GM19372 (cell line): ENCODE results near the gene RSAD1.

Experiments used
- ATAC-seq: cut with Tn5 transposase; IDR thresholded peaks from one replicate; pipeline ENCODE4 v1.9.1; 2021; ENCODE audit warnings: mild to moderate bottlenecking, low read depth, moderate library complexity; ENCODE audit not compliant: unreplicated experiment

The RSAD1 gene

GRCh38 chr17:50457621-50458020 lies 21.0 kb upstream of the RSAD1 start:
- ATAC-seq = no peak

- no peak for ATAC-seq
Measured at GRCh38 chr17:50458270-50458669, 20.4 kb upstream of the RSAD1 start.

DNA sequence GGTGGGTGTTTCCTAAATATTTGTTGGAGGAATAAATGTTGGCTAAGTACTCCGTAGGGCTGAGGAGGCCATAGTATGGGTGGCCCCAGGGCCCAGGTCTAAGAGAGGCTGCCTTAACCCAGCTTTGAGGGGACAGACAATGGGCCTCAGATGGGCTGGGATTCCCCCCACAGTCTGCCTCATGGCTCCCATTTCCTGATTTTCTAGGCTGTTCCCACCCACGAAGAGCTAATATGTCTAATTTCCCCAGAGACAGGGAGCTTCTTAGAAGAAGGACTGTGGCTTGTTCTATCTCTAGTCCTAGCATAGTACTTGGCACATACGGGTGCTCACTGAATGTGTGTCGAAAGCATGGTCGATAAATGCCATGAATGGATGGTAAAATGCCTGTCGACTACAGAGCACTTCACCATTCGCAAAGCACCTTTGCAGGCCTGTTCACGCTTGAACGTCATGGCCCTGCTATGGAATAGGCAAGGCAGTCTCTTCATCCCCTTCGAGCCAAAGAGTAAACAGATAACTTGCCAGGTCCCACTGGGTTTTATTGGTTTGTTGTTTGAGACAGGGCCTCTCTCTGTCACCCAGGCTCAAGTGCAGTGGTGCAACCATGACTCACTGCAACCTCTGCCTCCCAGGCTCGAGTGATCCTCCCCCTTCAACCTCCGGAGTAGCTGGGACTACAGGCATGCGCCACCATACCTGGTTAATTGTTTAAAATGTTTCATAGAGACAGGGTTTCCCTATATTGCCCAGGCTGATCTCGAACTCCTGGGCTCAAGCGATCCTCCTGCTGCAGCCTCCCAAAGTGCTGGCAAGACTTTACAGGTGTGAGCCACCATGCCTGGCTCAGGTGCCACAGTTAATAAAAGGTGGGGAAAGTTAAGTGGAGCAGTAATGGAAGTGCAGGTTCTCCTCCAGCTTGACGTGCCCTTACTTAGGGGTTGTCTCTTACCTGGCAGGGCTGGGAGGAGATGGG lies 19.7 kb upstream of the RSAD1 start:
- ATAC-seq = no peak

DNA sequence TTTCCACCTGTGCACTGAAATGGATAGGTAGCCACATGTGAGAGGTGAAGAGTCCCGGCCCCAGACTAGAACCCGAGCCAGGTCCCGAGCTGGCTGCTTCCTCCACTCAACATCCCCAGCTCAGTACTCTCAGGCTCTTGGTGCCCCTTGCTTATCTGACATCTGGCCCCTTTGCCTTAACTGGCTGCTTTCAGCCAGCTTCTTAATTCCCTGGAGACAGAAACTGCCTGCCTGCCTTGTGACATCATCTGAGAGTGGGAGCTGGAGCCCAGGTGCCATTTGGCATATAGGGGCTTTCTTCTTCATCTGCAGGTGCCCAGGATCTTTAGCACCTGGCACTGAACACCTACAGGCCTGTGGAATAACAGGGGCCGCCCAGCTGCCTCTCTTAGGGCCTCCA lies 18.9 kb upstream of the RSAD1 start:
- no peak for ATAC-seq

GRCh38 chr17:50460831-50461526 lies 17.7 kb upstream of the RSAD1 start:
- no peak for ATAC-seq

DNA sequence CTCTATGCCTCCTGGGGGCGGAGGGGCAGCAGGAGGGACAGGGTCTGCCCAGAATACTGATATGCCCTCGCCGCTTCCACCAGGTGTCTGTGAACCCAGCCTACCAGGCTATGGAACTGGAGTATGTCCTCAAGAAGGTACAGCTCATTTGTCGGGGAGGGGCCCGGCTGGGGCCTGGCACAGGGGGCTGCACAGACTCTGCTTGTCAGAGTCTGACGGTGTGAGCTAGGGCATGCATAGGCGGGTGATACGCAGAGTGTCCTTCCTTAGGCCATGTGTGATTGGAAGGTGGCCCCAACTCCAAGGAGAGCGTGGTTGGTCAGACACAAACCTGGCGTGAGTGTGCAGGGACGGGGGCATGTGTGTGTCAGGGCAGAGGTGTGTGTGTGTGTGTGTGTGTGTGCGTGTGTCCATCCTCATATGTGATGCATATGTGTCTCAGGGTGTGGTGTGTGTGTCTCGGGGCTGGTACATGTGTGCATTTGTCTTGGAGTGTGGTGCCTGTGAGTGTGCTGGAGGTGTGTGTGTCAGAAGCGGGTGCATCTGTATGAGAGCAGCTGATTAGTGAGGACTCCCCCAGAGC lies 17.0 kb upstream of the RSAD1 start:
- ATAC-seq = no peak

- no peak for ATAC-seq
Measured at GRCh38 chr17:50462446-50462845, 16.2 kb upstream of the RSAD1 start.

DNA sequence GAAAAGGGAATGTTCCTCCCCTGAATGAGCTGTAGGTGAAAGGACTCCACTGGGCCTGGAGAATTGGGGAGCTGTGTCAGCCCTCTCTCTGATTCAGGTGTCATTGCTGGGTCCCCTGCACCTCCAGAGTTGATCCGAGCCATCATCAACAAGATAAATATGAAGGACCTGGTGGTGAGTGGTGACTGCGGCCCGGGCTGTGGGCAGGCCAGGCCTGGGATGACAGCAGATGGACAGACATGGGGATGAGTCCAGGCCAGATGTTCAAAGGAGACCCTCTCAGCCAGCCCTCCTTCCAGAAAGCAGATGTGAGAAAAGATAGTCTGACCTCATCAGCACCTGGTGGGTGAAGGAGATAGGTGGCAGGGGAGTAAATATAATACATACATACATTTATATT lies 14.5 kb upstream of the RSAD1 start:
- ATAC-seq = no peak

DNA sequence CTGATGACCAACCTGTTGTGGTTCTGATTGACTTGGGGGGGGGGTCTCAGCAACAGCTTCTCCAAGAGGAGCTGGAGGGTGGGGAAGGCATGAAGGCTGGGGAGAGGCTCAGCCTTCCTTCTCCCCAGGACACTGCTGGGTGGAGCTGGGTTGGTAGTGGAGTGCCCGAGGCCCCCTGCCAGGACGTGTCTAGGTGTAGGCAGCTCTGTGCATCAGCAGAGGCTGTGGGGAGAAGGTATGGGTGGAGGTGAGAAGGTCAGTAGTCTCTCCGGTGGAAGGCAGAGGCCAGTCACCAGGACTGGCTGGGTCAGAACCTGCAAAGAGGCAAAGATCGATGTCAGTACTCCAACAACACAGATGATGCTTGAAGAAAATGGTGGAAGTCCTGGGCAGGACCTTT lies 13.9 kb upstream of the RSAD1 start:
- no peak for ATAC-seq

DNA sequence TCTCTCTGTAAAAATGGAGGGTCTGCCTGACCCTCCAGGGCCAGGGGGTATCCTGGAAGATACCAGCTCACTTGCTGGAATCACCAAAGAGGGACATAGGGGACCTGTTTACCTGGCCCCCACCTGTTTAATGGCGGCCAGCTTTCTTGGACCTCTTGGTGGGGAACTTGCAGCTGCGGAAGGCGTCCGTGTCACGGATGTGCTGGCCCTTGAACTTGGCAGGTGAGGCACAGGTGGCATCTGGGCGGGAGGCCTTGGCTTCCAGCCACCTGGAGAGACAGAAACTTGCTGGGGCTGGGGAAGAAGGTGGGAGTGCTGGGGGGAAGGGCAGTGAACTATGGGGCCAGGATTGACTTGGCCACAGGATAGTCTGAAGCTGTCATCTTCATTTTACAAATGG lies 13.5 kb upstream of the RSAD1 start:
- no peak for ATAC-seq

DNA sequence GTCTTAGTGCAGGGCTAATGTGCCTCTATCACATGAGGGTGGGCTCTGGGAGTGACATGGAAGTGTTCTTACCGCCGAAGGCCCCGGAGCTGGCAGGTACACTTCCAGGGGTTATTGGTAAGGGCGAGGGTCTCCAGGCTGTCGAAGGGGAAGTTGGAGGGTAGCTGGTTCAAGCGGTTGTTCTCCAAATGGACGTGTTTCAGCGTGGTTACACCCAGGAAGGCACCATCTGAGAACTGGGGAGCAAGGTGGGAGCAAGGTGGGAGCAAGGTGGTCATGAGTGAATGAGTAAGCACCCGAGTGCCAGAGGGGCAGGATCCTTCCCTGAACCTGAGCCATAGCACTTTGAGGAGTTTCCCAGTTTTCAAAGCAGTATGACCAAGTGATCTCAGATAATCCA lies 13.0 kb upstream of the RSAD1 start:
- no peak for ATAC-seq

DNA sequence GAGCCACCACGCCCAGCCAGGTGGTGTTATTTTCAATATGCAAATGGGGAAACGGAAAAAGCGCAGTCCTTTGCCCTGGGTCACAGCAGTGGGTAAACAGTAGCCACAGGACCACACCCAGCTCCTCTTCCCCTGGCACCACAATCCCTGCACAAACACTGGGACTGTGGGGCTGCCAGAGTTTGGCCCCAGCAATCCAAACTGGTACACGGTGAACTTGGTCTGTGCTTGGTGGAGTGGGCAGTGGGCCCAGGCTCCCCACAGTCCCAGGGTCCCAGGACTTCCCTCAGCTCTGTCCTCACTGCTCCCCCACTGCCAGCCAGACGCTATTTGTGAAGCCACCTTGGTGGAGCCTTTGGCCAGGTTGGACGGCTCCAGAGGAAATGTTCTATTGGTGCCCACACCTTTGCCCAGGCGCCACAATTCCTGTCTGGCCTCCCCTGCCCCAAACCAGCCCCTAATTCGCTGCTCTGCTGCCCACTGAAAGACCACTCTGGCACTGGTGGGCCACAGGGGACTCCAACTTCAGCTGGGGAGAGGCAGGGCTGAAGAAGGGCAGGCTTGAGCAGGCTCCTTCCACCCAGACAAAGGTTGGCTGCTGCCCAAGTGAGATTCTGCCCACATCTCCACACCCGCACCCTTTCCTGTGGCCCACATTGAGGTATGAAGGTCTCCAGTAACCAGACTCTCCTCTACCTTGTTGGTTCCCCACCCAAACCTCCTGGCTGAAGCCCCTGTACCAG lies 12.1 kb upstream of the RSAD1 start:
- no peak for ATAC-seq

GRCh38 chr17:50467114-50467854 lies 11.4 kb upstream of the RSAD1 start:
- no peak for ATAC-seq

DNA sequence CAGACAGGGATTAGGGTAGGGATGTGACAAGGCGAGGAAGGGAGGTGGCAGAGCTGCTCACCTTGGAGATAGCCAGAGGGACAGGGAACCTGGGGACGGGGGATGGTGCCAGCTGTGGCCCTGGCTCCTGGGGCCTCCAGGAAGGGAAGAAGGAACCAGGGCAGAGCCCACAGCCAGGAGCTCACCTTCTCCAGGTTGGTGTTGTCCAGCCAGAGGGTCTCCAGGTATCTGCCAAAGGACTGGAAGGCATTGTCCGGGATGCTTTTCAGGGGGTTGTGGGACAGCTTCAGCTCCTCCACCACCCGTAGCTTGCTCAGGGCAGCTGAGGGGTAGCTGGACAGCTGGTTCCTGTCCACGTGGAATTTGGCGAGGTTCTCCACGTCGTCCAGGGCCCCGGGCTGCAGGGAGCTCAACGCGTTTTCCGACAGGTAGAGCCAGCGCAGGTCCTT lies 10.8 kb upstream of the RSAD1 start:
- ATAC-seq = no peak

- no peak for ATAC-seq
Measured at GRCh38 chr17:50468304-50469207, 10.1 kb upstream of the RSAD1 start, which contains the start of gene CHAD. Gene CHAD, minus strand, starts transcription at chr17:50468880. Its CDS starts 67 bp downstream, at chr17:50468813.

GRCh38 chr17:50469208-50469605 lies 9.5 kb upstream of the RSAD1 start:
- no peak for ATAC-seq

DNA sequence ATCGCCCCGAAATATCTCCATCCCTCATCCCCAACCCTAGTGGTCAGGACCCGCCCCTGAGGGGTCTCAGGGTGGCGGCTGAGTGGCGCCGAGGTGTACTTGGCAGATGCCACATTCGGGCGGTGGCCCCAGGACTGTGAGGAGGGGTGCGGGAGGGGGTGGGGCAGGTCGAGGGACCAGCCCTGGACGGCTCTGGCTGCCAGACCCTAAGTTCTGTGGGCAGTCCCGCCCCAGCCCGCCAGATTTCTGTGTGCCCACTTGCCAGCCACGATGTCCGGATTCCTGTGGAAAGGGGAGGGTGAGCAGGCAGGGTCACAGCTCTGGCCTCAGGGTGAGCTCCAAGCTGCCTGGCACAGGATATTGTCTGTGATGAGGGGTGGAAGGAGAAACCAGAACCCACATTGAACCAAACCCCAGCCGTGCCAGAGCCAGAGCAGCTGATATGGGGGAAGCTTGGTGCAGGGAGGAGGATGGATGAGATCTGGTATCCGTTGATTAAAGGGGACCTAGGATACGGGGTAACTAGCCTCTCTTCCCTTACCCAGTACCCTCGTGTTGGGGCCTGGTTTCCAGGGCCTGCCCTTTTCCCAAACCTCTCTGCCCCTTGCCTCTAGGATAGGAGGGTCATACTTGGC lies 8.9 kb upstream of the RSAD1 start:
- ATAC-seq = no peak

DNA sequence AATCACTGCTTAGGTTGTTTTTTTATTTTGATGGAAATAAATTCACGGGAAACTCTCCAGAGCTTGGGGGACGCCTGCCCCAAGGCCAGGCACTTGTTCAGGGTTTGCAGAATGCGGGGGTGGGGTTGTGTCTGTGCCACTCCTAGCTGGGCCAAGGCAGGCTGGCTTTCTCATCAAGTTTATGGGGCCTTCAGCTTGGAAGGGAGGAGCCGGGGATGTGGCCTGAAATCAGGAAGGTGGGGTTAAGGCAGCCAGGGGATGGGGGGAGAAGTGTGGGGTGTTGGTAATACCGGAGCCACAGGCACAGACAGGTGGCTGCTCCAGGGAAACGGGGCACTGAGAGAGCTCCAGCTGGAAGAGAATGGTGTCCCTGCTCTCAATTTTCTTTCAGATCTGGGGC lies 8.2 kb upstream of the RSAD1 start:
- ATAC-seq = no peak
